Glutamatergic neuron (in vitro differentiated cells): ENCODE results near the gene XRCC1. TPM values are rescaled to one million over a fixed set of nuclear protein-coding genes. Genes with fewer than 3 reads are reported as not detected.

Source experiments
- DNase-seq: peaks from one replicate; pipeline ENCODE4 v3.0.0; 2022
- H3K27ac Mint-ChIP-seq: one replicate; pipeline ENCODE4 v1.8.0; 2020; ENCODE audit warnings: mild to moderate bottlenecking, mixed read lengths, inconsistent platforms; ENCODE audit not compliant: unreplicated experiment
- H3K27me3 Mint-ChIP-seq: one replicate; pipeline ENCODE4 v1.8.0; 2020; ENCODE audit warnings: mild to moderate bottlenecking, moderate library complexity, mixed read lengths, inconsistent platforms; ENCODE audit not compliant: unreplicated experiment
- H3K36me3 Mint-ChIP-seq: one replicate; pipeline ENCODE4 v1.8.0; 2020; ENCODE audit warnings: mild to moderate bottlenecking, mixed read lengths, inconsistent platforms; ENCODE audit not compliant: unreplicated experiment
- H3K4me1 Mint-ChIP-seq: one replicate; pipeline ENCODE4 v1.8.0; 2020; ENCODE audit warnings: mild to moderate bottlenecking, low read depth, mixed read lengths, inconsistent platforms; ENCODE audit not compliant: unreplicated experiment
- H3K4me3 Mint-ChIP-seq: one replicate; pipeline ENCODE4 v1.8.0; 2020; ENCODE audit warnings: mild to moderate bottlenecking, mixed read lengths, inconsistent platforms; ENCODE audit not compliant: unreplicated experiment
- H3K9me3 Mint-ChIP-seq: one replicate; pipeline ENCODE4 v1.8.0; 2020; ENCODE audit warnings: mild to moderate bottlenecking, moderate library complexity, mixed read lengths, inconsistent platforms; ENCODE audit not compliant: unreplicated experiment
- total RNA-seq: library from RNA; stranded (reverse); fragmentation: NEBNext Ultra II Directional; extraction: Animal tissue kit (Norgen Biotek cat#: 25700); gene quantifications from one replicate; pipeline ENCODE4 v1.2.1, GENCODE V29; 2021; ENCODE audit not compliant: unreplicated experiment
- TF ChIP-seq, protein P1 (sequence below): fragments of 200-600 bp; sonication (generic); IDR thresholded peaks from one replicate; pipeline ENCODE4 v1.5.0; 2021; ENCODE audit not compliant: partially characterized antibody, unreplicated experiment

XRCC1 gene
- total RNA-seq, 1 donor from 2014 or later, result 39.5 TPM

DNA sequence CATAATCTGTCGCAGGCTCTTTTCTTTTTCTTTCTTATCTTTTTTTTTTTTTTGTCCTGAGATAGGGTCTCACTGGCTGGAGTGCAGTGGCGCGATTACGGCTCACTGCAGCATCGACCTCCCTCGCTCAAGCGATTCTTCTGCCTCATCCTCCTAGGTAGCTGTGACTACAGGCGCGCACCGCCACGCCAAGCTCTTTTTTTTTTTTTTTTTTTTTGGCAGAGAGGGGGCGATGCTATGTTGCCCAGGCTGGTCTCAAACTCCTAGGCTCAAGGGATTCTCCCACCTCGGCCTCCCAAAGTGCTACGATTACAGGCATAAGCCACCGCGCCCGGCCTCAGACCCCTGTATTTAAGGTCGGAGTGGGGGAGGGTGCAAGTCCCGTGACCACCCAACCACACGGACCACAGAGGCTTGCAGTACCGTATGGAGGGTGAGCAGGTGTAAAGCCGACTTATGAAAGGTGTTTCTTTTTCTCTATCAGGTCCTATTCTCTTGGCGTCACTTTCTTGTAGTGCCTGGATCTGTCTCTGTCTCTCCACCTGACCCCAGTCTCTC is 72.8 kb downstream of the XRCC1 start:
- peak overlapping the region; percentile 35 for H3K4me3 Mint-ChIP-seq
- peaks cover 6% of the 10 kb centered on the region for H3K36me3 Mint-ChIP-seq
- TF ChIP-seq, protein P1, sequence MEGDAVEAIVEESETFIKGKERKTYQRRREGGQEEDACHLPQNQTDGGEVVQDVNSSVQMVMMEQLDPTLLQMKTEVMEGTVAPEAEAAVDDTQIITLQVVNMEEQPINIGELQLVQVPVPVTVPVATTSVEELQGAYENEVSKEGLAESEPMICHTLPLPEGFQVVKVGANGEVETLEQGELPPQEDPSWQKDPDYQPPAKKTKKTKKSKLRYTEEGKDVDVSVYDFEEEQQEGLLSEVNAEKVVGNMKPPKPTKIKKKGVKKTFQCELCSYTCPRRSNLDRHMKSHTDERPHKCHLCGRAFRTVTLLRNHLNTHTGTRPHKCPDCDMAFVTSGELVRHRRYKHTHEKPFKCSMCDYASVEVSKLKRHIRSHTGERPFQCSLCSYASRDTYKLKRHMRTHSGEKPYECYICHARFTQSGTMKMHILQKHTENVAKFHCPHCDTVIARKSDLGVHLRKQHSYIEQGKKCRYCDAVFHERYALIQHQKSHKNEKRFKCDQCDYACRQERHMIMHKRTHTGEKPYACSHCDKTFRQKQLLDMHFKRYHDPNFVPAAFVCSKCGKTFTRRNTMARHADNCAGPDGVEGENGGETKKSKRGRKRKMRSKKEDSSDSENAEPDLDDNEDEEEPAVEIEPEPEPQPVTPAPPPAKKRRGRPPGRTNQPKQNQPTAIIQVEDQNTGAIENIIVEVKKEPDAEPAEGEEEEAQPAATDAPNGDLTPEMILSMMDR, result no peak
- H3K27me3 Mint-ChIP-seq, result peaks cover 16% of the 10 kb centered on the region
- peaks cover 4% of the 10 kb centered on the region for H3K9me3 Mint-ChIP-seq
- peaks cover 2% of the 10 kb centered on the region for H3K4me1 Mint-ChIP-seq
- DNase-seq, result no peak
- no peak overlapping the region for H3K27ac Mint-ChIP-seq

DNA sequence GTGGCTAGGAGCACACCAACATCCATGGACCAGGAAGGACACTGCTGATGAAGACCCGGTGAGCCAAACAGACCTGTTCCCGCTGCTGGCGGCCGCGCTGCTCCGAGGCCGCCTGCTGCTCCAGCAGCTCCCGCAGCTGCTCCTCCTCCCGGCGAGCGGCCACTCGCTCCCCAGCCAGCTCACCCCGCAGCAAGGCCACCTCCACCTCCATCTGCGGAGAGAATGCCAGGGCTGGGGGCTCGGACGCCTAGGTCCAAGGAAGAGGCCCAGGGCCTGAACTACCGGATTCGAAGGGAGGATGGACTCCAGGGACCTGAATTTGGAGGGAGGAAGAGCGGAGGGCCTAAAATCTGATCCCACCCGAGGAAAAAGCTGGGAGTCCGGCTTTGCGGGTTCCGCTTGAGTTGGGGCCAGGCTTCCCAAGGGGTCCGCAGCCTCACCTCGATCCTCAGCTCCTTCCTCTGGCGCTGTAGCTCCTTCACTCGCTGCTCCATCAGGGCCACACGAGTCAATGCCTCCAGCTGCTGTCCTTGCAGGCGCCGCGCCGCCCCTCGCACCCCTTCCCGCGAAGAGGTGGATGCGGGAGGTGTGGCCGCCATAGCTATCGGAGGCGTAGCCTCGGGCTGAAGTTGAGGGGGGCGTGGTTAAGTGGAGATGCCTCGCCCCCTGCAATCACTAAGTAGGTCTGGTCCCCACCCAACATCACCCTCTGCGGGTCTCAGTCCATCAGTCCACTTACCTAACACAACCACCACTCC is 73.5 kb downstream of the XRCC1 start:
- peaks cover 16% of the 10 kb centered on the region for H3K27me3 Mint-ChIP-seq
- peaks cover 2% of the 10 kb centered on the region for H3K4me1 Mint-ChIP-seq
- peaks cover 7% of the 10 kb centered on the region for H3K36me3 Mint-ChIP-seq
- H3K4me3 Mint-ChIP-seq, result peak overlapping the region; percentile 65
- DNase-seq, result peak; percentile 65
- peaks cover 4% of the 10 kb centered on the region for H3K9me3 Mint-ChIP-seq
- TF ChIP-seq, protein P1, result no peak
- H3K27ac Mint-ChIP-seq, result no peak overlapping the region

DNA sequence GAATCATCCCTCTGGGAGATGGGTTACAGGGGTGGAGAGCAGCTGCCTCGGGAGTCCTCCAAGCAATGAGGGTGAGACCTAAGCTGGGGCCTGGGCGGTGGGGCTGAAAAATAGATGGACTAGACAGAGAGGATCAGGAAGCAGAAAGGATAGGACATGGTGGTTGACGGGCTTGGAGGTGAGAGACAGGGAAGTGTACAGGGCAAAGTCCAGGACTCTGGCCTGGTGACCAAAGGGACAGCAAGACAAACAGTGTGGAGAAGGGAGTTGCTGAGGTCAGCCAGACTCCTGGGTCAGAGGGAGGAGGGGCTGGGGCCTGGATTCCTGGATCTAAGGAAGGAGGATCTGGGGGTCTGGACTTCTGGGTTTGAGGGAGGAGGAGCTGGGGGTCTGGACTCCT is 76.3 kb downstream of the XRCC1 start:
- H3K27me3 Mint-ChIP-seq, result peaks cover 12% of the 10 kb centered on the region
- TF ChIP-seq, protein P1, result no peak
- peaks cover 2% of the 10 kb centered on the region for H3K4me1 Mint-ChIP-seq
- peaks cover 10% of the 10 kb centered on the region for H3K36me3 Mint-ChIP-seq
- no peak overlapping the region for H3K27ac Mint-ChIP-seq
- no peak overlapping the region for H3K4me3 Mint-ChIP-seq
- DNase-seq, result no peak
- peaks cover 3% of the 10 kb centered on the region for H3K9me3 Mint-ChIP-seq

DNA sequence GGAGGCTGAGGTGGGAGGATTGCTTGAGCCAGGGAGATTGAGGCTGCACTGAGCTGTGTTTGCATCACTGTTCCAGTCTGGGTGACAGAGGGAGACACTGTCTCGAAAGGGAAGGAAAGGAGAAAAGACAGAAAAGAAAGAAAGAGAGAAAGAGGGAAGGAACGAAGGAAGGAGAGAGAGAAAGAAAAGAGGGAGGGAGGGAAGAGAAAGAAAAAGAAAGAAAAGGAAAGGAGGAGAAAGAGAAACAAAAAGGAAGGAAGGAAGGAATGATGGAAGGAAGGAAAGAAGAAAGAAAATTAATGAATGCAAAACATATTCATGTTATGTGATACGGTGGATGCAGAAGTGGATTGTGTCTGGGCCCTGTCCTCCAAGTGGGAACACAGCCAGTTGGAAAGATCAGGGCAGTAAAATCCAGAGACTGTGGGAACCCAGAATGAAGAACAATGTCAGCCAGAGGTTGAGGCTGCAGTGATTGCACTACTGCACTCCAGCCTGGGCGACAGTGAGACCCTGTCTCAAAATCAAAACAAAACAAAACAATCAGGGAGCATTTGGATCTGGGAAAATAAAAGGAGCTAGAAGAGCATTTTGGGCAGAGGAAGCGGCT is 77.0 kb downstream of the XRCC1 start:
- Mint-ChIP-seq H3K9me3 (peaks cover 3% of the 10 kb centered on the region), H3K36me3 (peaks cover 10% of the 10 kb centered on the region), H3K4me3 (no peak overlapping the region), H3K27me3 (peaks cover 10% of the 10 kb centered on the region), H3K27ac (no peak overlapping the region), H3K4me1 (peaks cover 2% of the 10 kb centered on the region)
- no peak for DNase-seq
- TF ChIP-seq, protein P1, result no peak

DNA sequence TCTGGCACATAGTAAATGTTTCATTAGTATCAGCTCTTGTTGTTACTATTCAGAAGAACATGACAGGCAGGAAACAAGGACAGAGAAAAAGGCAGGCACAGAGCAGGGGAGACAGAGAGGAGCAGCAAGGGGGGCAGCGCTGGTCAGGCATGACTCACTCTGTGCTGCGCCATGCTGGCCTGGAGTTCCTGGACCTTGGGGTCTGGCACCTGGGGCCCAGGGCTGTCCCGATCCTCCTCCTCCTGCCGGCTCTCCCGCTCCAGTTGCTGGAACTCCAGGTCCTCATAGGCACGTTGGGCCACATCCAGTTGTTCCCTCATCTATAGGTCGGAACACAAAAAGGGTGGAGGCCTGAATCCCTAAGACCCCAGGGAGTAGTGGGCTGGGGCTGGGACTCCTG is 78.4 kb downstream of the XRCC1 start:
- no peak for DNase-seq
- H3K27me3 Mint-ChIP-seq, result peaks cover 7% of the 10 kb centered on the region
- peaks cover 3% of the 10 kb centered on the region for H3K9me3 Mint-ChIP-seq
- peaks cover 2% of the 10 kb centered on the region for H3K4me1 Mint-ChIP-seq
- no peak overlapping the region for H3K27ac Mint-ChIP-seq
- H3K4me3 Mint-ChIP-seq, result no peak overlapping the region
- TF ChIP-seq, protein P1, result no peak
- H3K36me3 Mint-ChIP-seq, result peaks cover 10% of the 10 kb centered on the region
